GM19397 (cell line): ENCODE data around the gene DAPK1.

ENCODE experiments used
- ATAC-seq: cut with Tn5 transposase; IDR thresholded peaks from one replicate; pipeline ENCODE4 v1.9.1; 2021; ENCODE audit warnings: mild to moderate bottlenecking, moderate library complexity; ENCODE audit not compliant: unreplicated experiment

The DAPK1 gene

DNA sequence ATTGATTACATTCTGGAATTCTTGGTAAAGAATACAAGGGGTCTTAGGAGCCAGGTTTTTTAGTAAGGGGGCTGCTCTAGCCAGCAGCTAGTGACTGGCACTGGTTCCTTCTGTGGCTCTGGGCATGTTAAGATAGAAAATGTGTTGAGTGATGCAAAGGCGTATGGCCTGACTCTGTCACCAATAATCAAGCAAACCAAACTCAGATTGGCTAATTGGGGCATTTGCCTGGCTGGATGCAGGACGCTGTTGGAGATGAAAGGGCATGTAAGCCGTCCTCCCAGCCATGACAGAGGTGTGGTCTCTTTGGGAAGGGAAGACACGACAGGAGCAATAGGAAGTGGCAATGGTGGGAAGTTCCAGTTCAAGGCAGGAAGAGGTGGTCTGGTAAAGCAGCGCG is 140.6 kb downstream of the DAPK1 start:
- no peak for ATAC-seq

DNA sequence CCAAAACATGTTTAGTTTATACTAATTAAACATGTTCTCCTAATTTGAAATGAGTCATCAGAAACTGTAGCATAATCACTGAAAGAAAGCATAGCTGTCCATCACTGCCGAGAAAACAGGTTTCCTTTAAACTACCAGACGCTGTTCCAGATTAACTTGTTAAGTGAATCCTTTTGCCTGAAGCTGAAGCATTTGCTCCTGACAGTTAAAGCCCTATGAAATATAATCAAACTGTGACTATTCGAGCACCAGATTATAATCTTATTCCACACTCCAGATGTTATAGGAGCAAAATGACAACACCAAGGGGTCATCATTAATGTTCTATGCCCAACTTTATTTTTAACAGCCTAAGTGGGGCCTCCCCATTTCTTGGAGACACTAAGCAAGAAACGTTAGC is 142.3 kb downstream of the DAPK1 start:
- no peak for ATAC-seq

DNA sequence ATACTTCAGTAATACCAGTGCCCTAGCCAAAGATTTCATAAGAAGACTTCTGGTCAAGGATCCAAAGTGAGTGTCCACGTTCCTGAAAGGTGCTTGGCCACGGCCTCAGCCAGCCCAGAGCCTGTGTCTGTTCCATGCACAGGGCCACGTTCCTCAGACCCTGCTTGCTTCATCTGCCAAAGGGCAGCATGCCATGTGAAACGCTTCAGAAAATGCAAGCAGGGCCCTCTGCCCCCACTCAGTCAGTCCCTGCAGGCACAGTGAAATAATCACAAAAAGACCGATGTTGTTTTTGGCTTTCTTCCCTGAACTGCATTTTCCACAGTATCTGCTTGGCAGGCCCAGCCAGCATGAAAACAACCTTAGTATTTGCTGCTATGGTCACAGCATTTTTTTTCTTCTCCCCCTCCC is 142.7 kb downstream of the DAPK1 start:
- ATAC-seq = no peak

DNA sequence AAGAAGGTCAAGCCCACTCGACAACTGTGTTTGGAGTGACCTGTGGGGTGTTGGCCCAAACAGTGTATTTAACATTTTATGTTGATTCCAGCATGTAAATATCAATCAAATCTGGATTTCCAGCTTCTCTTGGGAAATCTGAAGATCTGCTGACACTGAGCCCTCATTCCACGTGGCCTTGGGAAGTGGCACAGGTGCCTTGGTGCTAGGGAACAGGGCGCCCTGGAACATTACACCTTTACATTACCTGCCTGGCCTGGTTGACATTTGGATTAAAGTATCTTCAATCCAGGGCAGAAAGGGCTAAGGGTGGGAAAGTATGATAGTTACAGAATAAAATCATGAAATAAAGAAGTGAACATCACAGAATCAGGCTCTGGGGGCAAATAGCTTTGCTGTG is 143.4 kb downstream of the DAPK1 start:
- ATAC-seq = no peak

DNA sequence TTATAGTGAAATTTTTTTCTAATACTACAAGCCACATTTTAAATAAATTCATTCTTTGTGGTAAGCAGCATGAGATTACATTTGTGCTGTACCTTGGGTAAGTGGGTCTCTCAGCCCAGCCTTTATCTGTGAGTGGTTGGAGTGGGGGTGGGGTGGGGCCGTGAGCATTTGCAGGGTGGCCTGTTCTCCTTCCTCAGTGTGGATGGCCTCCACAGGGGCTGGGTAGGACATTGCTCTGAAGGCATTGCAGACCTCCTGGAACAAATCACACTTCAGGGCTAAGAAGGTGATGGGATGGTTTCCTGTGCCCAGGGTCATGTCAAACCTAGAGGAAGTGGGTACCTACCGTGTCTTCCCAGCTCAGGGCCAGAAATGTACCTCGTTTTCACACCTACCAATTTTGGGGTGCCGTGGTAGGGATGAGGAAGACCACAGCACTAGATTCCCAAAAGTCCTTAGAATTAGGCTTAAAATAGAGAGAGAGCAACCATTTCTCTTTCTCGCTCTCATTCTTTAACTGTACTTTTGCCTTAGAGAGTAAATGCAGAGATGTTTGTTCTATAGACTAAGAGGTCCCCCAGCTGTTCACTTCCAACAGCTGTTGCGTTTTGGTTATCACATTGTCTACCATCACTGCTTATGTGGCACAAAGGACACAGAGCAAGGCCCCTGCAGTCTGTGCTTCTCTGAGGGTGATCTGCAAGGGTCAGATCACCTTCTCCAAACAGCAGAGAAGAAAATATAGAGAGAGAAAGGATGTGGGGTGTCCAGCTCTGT is 144.9 kb downstream of the DAPK1 start:
- no peak for ATAC-seq

DNA sequence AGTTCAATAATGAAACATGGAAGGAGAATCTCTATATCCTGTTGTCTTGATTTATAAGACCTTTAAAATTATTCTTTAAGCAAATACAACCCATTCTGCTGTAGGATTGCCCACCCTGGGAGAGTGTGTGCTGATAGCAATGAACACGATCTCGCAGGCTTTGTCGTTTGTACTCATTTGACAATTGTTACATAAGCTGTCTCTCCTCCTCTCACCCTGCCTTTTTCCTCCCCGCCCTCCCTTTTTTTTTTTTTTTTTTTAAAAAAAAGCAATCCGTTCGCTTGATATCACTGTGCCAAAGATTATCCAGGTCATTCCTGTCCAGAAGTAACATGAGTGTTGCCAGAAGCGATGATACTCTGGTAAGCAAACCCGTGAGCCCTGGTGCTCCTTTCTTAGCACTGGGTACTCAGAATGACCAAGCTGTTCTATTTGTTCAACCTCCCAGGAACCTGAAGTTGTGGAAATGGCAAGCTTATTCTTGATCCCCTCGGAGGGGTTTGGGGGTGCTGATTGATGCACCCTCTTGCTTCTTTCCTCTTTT is 145.5 kb downstream of the DAPK1 start:
- ATAC-seq = no peak

DNA sequence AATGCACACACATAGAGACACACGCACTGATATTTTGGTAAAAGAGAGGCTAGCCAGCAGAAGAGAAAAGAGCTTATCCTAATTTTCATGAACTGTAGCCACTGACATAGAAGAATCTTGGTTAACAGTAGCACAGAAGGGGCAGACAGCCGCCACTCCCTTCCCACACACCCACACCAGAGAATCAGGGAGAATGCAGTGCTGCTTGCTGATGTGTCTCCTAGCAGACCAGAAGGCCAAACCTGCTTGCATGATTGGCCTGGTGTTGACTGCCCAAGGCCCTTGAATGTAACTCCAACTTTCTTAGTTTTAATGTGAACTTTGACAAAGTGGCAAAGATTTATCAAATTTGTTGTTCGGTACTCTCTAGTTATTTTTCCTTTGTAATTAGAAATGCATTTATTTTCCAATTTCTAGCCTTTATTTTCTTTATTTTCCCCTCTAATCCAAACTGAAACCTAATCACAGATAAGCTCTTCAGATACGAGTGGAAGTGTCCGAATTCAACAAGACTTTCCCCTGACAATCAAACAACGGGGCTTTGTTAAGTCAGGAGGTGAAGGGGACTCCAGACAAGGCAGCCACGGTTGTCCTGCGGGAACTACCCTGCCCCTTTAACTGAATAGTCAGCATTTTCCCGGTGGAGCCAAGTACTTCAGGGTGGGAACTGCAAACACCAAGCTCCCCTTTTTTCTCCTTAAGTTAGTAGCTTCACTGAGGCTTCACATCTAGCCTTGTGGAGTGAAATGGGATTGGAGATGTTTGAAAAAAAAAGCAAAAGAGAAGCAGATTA is 146.3 kb downstream of the DAPK1 start:
- ATAC-seq = no peak

DNA sequence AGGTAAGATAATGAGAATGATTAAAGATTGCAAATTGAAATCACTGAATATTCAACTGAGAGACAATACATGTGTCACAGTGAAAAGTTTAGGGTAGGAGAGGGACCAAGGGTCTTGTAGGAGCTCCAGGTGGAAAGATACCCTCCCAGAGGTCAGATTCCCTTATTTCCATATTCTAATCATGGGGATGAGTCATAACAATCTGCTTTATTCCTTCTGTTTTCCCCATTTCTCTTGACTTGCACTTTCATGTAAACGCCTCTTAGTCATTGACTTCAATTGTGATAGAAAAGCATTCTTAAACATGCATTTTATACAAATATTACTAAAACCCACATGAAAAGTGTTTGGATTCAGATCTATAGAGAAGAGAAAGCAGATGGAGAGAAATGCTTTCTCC is 147.0 kb downstream of the DAPK1 start:
- no peak for ATAC-seq

DNA sequence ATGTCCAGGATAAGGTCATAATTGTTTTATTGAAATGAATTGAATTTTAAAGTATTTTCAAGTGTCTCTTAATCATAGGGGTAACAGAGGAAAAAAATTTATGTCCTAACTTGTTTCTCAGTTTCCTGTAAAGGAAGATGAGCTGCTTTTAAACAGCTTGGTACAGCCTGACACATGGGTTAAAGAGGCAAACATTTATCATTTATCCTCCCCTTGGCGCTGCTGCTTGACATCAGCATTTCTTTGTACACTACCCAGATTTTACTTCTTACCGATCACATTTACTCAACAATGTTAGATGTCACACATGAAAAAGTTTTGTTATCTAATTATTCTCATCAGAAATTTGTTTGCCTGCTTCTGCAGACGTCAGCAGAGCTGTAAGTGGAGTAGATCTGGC is 148.9 kb downstream of the DAPK1 start:
- ATAC-seq = no peak

DNA sequence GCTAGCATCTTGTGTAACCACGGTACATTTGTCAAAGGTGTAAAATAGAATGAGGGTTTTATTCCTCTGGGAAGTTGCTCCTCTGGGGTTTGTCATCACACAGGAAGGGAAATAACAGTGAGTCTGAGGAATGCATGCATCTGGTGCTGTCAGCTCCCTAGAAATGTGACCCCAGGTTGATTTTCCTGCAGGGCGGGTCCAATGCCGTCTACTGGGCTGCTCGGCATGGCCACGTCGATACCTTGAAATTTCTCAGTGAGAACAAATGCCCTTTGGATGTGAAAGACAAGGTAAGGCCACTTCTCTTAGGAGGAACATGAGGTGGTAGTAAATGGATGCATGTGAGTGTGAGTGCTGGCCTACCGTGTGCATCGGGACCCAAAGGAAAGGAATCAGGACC is 149.4 kb downstream of the DAPK1 start:
- ATAC-seq = no peak

DNA sequence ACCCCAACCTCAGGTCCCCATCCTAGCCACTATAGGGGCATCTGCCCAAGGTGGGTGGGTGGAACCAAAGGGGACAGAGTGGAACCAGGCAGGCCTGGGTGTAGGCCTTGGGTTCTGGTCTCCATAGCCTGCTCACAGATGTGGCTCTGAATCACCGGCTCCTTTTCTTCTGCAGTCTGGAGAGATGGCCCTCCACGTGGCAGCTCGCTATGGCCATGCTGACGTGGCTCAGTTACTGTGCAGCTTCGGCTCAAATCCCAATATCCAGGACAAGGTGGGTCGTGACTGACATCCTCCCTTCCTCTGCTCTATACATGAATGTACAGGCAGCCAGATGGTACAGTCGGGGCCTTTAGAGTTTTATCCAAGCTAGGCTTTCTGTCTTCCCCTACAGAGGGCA is 150.9 kb downstream of the DAPK1 start:
- ATAC-seq = no peak

DNA sequence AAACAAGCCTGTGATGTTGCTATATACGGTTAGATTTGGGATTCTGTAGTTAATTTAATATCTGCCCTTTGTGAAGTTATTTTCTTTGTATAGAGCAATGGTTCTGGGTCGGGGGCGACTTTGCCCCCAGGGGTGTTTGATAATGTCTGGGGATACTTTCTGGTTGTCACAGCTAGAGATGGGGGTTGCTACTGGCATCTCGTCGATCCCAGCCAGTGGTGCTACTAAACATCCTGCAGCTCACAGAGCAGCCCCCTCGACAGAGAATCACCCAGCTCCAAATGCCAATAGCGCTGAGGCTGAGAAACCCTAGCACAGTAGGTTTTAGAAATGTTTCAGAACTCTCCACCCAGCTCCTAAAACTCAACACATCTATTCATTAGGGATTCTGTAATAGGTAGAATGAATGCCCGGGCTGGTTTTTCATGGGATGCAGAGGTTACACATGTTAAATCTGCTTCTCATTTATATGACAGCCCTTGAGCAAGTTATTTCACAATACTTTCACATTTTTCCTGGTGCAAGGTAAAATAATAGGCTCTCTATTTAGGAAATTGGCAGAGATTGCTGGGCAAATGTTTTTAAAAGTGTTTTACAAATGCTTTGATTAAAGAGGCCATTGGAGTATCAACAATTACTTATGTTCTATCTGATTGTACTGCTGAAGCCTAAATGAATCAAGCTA is 153.1 kb downstream of the DAPK1 start:
- ATAC-seq = no peak

DNA sequence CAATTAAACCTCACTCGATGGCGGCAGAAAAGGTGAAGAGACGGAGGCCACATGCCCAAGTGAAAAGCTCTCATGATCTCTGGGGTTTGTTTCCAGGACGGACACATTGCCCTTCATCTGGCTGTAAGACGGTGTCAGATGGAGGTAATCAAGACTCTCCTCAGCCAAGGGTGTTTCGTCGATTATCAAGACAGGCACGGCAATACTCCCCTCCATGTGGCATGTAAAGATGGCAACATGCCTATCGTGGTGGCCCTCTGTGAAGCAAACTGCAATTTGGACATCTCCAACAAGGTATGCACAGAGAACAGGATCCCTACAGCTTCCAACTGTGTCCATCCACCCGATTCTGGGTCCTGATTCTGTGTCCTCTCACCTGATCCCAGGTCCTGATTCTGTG is 153.8 kb downstream of the DAPK1 start:
- no peak for ATAC-seq

DNA sequence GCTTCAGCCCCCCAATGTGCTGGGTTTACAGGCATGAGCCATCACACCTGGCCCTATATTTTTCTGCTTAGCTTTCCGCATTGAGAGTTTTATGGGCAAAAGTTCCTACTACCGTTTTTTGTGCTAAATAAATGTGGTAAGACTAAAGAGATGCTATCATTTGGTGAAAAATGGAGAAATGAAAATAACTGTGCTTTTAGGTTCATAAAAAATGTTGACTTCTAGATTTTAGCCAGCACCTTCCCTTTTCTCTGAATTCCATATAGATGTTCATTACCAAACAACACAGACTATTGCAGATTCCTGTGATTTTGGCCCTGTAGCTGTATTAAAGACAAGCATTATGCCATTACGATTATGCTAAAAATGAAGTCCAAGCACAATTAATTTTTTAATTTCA is 156.3 kb downstream of the DAPK1 start:
- ATAC-seq = no peak

DNA sequence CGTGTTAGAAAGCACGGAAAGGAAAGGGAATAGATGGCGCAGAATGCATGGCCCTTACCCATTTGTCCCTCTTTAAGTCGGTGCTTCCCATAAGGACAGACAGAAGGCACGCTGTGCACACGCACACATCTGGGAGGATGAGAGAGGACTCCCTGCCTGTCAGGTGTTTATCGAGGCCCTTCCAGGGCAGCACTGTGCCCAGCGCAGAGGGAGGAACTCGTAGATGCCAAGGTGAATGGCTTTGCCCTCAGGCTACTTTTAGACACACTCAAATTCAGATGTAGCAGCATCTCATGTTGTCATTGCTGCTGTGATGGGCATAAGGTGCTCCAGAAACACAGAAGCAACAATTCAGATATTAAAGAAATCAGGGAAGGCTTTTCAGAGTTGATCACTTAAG is 158.1 kb downstream of the DAPK1 start:
- no peak for ATAC-seq

DNA sequence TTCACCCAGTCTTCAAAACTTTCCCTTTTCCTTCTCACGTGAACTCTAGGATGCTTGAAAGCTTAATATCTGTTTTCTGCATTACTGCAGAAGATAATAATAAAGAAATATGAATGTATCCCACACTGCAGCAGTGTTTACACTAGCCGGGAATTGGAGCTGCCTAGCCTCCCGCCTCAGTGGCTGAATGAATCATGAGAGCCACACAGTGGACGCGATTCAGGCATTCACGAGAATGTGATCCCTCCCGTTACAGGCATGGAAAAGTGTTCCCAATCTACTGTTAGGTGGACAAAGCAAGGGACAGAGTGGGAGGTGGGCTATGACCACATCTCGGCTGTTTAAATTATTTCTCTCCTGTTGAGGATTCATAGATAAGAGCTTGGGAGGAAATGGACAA is 158.8 kb downstream of the DAPK1 start:
- no peak for ATAC-seq

DNA sequence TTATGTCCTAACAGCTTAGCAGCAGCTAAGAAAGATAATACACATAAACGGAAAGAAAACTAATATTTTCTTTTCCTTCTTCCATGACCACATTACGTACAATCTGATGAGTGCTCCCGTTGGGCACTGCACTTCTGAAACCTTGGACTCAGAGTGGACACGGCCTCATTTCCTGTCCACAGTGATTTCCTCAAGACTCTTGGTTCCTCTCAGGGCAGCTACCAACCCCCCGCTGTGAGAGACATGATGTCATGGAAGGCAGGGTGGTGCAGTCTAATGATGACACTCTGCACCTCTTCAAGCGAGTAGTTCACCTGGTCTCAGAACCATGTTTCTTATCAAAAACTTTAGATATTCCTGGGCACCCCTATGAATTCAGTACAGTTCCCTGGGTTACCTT is 159.5 kb downstream of the DAPK1 start:
- ATAC-seq = no peak

DNA sequence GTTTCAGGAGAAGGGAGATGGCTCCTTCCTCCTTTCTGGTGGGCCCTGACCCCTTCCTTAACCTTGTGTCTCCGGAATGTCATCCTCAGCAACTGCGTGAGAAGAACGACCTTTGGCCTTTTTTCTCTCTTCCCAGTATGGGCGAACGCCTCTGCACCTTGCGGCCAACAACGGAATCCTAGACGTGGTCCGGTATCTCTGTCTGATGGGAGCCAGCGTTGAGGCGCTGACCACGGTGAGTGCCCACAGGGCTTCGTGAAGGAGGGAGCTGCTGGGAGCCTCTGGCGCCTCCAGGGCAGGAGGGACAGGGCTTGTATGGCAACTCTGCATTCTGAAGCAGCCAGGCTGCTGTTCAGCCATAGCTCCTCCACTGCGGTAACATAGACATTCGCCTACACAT is 160.2 kb downstream of the DAPK1 start:
- no peak for ATAC-seq

DNA sequence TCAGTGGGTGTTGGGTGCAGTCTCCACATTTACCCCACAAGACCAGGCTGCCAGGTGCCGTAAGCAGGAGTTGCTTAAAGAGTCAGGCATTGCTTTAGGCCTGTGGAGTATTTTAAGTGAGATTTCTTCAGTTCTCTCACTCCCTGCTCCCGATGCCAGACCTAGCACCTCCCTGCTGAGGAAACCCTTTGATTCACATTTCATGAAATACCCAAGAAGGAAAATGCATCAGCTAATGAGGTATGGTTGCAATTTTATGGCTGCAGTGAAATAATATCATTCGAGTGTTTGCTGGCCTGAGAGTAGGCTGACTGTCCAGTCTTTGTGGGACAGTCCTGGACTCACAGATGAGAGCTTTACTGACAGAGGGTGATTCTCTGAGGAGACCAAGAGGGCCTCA is 160.8 kb downstream of the DAPK1 start:
- no peak for ATAC-seq

DNA sequence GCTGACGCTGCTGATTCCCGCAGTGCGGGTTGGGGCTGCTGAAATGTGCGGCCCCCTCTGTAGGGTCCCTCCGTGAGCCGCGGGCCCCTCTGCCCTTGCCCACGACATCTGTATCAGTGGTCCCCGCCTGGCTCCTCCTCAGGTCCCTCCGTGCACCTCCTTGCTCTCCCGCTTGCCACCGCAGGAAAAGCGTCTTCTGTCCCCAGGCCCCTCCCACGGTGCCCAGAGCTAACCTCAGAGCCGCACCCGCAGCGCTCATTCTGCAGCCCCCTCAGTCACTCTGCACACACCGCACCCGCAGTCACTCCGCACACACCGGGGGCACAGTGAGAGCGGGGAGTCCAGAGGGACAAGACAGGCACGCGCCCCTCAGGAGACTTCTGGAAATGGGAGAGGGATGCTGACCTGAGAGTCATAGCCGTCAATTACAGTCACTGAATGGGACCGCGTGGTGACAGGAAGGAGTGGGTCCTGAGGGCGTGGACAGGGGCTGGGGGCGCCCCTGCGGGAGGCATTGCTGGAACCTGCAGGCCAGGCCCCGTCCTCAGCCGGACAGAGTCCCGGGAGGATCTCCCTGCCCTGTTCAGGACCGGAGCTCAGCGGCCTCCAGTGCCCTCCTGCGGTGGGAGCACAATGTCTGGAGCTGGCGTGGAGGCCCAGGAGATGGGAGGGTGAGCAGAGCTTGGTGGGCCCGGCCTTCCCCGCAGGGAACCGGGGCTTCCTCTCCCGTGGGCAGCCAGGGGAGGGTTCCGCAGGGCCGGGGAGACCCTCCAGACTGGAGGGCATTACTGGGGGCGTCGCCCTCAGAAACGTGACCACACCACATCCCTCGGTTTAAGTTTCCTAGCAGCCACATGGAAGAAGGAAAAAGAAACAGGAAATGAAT is 162.1 kb downstream of the DAPK1 start:
- ATAC-seq = no peak

DNA sequence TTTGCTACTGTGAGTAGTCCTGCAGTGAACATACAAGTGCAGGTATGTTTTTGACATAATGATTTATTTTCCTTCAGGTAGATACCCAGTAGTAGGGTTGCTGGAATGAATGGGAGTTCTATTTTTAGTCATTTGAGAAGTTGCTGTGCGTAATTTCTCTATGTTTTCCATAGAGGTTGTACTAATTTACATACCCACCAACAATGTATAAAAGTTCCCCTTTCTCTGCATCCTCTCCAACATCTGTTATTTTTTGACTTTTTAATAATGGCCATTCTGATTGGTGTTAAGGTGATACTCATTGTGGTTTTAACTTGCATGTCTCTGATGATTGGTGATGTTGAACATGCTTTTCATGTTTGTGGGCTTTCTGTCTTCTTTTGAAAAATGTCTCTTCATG is 163.6 kb downstream of the DAPK1 start:
- ATAC-seq = no peak
